Measurements from ENCODE around the gene ARGFX.

Gene ARGFX

GRCh38 chr3:121601212-121601812 is 33.6 kb downstream of the ARGFX start:
- Histone ChIP-seq H3K4me1 (ENCODE audit: control insufficient read depth, insufficient read depth, low read length) (no peaks in the 10 kb centered on the region), H3K36me3 (ENCODE audit: control insufficient read depth in 2 of 2, insufficient read depth in 1 of 2, low read length in 2 of 2) (no peaks in the 10 kb centered on the region), H3K9me3 (ENCODE audit: control insufficient read depth, insufficient read depth, low read depth, low read length) (no peaks in the 10 kb centered on the region), H3K4me3 (ENCODE audit: low read depth, low read length) (no peak overlapping the region), H3K27ac (ENCODE audit: extremely low read depth, low read depth, low read length) (no peak overlapping the region)
- CTCF ChIA-PET: interaction anchor here (0.5 kb wide), 1 partner anchor 25 kb away, joined by 3 read pairs; no protein-coding TSS in a partner anchor
- POLR2A ChIA-PET: no interaction called here
- TF ChIP-seq PRDM1 (tag by site-specific recombination; IDR thresholded peaks at IDR 0.05) (no peak), ZNF404 (tag by site-specific recombination; IDR thresholded peaks at IDR 0.05) (no peak), ZBTB20 (tag by site-specific recombination; IDR thresholded peaks at IDR 0.05) (no peak), ZNF248 (tag by site-specific recombination; IDR thresholded peaks at IDR 0.05) (no peak), ZNF184 (tag by site-specific recombination; IDR thresholded peaks at IDR 0.05) (no peak), ZBTB1 (tag by site-specific recombination; IDR thresholded peaks at IDR 0.05) (no peak), ZNF747 (tag by site-specific recombination; IDR thresholded peaks at IDR 0.05) (no peak), TCF7L2 (IDR thresholded peaks at IDR 0.05; ENCODE audit: borderline replicate concordance, low read depth, low read length) (no peak), ZNF555 (tag by site-specific recombination; conservative IDR thresholded peaks at IDR 0.05) (no peak), ZNF324 (tag by site-specific recombination; IDR thresholded peaks at IDR 0.05) (no peak), ZNF274 (IDR thresholded peaks at IDR 0.05; ENCODE audit: low read length) (no peak), ZNF274 (tag by site-specific recombination; IDR thresholded peaks at IDR 0.05; ENCODE audit: borderline replicate concordance) (no peak), ZNF518A (tag by site-specific recombination; conservative IDR thresholded peaks at IDR 0.05; ENCODE audit: low read depth) (no peak), ZNF768 (tag by site-specific recombination; IDR thresholded peaks at IDR 0.05) (no peak), ZNF24 (tag by site-specific recombination; IDR thresholded peaks at IDR 0.05) (no peak), OSR2 (tag by site-specific recombination; IDR thresholded peaks at IDR 0.05) (no peak), ZNF221 (tag by site-specific recombination; IDR thresholded peaks at IDR 0.05; ENCODE audit: borderline replicate concordance) (no peak), GLI4 (tag by site-specific recombination; IDR thresholded peaks at IDR 0.05) (no peak), ZNF776 (tag by site-specific recombination; IDR thresholded peaks at IDR 0.05; ENCODE audit: borderline replicate concordance) (no peak), OVOL3 (tag by site-specific recombination; IDR thresholded peaks at IDR 0.05) (no peak), ZNF426 (tag by site-specific recombination; IDR thresholded peaks at IDR 0.05) (no peak)

GRCh38 chr3:121604759-121605158 is 37.0 kb downstream of the ARGFX start:
- ChIA-PET CTCF (no interaction called here), POLR2A (no interaction called here)
- no peak overlapping the region for H3K27ac ChIP-seq (ENCODE audit: extremely low read depth, low read depth, low read length)
- H3K4me3 ChIP-seq (ENCODE audit: low read depth, low read length): no peak overlapping the region
- no peaks in the 10 kb centered on the region for H3K4me1 ChIP-seq (ENCODE audit: control insufficient read depth, insufficient read depth, low read length)
- no peaks in the 10 kb centered on the region for H3K36me3 ChIP-seq (ENCODE audit: control insufficient read depth in 2 of 2, insufficient read depth in 1 of 2, low read length in 2 of 2)
- H3K9me3 ChIP-seq (ENCODE audit: control insufficient read depth, insufficient read depth, low read depth, low read length): no peaks in the 10 kb centered on the region
- no peak for TF ChIP-seq ZNF843 (tag by site-specific recombination; IDR thresholded peaks at IDR 0.05)
- no peak for TF ChIP-seq ZXDB (tag by site-specific recombination; IDR thresholded peaks at IDR 0.05)
- TF ChIP-seq ZNF561 (tag by site-specific recombination; IDR thresholded peaks at IDR 0.05; ENCODE audit: borderline replicate concordance): no peak
- TF ChIP-seq ZBTB49 (tag by site-specific recombination; IDR thresholded peaks at IDR 0.05; ENCODE audit: low read depth): no peak
- TF ChIP-seq ZNF140 (tag by site-specific recombination; IDR thresholded peaks at IDR 0.05): no peak
- TF ChIP-seq ZNF202 (tag by site-specific recombination; IDR thresholded peaks at IDR 0.05; ENCODE audit: borderline replicate concordance): no peak
- TF ChIP-seq ZBTB17 (tag by site-specific recombination; IDR thresholded peaks at IDR 0.05): no peak
- TF ChIP-seq BCL11B (tag by site-specific recombination; IDR thresholded peaks at IDR 0.05; ENCODE audit: low read depth): no peak
- TF ChIP-seq GFI1B (tag by site-specific recombination; IDR thresholded peaks at IDR 0.05): no peak
- no peak for TF ChIP-seq ZNF645 (tag by site-specific recombination; IDR thresholded peaks at IDR 0.05)
